ENCODE results near the gene FYN. TPM values are rescaled to one million over a fixed set of nuclear protein-coding genes. Genes with fewer than 3 reads are reported as not detected.
"Not testable (repeated sequence)": the region's sequence is repeated elsewhere in the genome, so short reads cannot be mapped to it uniquely, and the experiment has no call there.

The FYN gene
- total RNA-seq, 2 donors from 2014 or later, result 13.7 to 103 TPM

DNA sequence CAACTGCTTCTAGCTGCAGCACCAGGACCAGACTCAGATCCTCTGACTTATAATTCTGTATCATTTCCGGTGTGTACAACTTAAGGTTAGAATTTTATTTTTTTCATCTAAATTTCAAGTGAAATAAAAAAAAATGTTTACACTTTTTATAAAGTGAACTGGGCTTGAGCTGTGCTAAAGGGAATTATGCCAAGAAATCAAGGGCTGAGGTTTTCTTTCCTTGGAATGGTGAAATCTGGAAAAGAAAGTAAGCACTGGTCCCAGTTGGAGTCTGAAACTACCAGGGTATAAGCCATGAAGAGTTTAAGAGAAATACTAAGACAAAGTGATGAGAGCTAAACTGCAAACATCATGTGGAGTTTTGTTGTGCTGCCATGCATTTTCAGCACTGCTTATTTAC, 21.7 kb upstream of the FYN start:
- Histone ChIP-seq H3K4me1 (replicated peaks) (no peaks in the 10 kb centered on the region), H3K27ac (no peak overlapping the region), H3K27me3 (replicated peaks; ENCODE audit: insufficient read depth) (no peaks in the 10 kb centered on the region), H3K4me3 (no peak overlapping the region), H3K36me3 (no peaks in the 10 kb centered on the region), H3K9me3 (no peaks in the 10 kb centered on the region)
- TF ChIP-seq POLR2A (IDR thresholded peaks at IDR 0.05) (no peak), POLR2AphosphoS5 (IDR thresholded peaks at IDR 0.05) (no peak)
- TF ChIP-seq, protein P1, sequence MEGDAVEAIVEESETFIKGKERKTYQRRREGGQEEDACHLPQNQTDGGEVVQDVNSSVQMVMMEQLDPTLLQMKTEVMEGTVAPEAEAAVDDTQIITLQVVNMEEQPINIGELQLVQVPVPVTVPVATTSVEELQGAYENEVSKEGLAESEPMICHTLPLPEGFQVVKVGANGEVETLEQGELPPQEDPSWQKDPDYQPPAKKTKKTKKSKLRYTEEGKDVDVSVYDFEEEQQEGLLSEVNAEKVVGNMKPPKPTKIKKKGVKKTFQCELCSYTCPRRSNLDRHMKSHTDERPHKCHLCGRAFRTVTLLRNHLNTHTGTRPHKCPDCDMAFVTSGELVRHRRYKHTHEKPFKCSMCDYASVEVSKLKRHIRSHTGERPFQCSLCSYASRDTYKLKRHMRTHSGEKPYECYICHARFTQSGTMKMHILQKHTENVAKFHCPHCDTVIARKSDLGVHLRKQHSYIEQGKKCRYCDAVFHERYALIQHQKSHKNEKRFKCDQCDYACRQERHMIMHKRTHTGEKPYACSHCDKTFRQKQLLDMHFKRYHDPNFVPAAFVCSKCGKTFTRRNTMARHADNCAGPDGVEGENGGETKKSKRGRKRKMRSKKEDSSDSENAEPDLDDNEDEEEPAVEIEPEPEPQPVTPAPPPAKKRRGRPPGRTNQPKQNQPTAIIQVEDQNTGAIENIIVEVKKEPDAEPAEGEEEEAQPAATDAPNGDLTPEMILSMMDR (IDR thresholded peaks at IDR 0.05), result no peak
- DNase-seq (ENCODE audit: low spot score), result no peak
- WGBS, result 85% methylated on average over 1 of the region's 1 CpG
- intact Hi-C loops (cut with DNase I), result no loop called here

DNA sequence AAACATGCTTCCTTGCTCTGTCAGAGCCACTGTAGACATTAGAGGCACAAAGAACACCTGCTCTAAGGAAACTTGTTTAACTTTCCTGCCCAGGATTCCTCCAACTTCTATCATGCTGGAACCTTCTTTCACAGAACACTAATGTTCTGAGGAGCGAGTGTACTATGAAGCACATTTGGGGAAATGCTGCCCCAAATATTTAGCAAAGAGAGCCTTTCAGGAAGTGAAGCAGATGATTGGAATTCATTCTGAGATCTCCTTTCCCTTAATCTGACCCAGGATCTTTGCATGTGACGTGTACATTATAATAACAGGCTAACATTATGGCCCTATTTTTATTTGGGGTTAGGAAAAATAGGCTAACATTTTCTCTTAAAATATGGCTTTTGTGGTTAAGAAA, 21.0 kb upstream of the FYN start:
- 98% methylated on average over 2 of the region's 2 CpGs for WGBS
- Histone ChIP-seq H3K9me3 (no peaks in the 10 kb centered on the region), H3K27me3 (replicated peaks; ENCODE audit: insufficient read depth) (no peaks in the 10 kb centered on the region), H3K4me3 (no peak overlapping the region), H3K27ac (no peak overlapping the region), H3K36me3 (no peaks in the 10 kb centered on the region), H3K4me1 (replicated peaks) (no peaks in the 10 kb centered on the region)
- no peak for DNase-seq (ENCODE audit: low spot score)
- TF ChIP-seq POLR2AphosphoS5 (IDR thresholded peaks at IDR 0.05) (no peak), POLR2A (IDR thresholded peaks at IDR 0.05) (no peak)
- TF ChIP-seq, protein P1 (IDR thresholded peaks at IDR 0.05), result no peak
- intact Hi-C loops (cut with DNase I), result no loop called here

DNA sequence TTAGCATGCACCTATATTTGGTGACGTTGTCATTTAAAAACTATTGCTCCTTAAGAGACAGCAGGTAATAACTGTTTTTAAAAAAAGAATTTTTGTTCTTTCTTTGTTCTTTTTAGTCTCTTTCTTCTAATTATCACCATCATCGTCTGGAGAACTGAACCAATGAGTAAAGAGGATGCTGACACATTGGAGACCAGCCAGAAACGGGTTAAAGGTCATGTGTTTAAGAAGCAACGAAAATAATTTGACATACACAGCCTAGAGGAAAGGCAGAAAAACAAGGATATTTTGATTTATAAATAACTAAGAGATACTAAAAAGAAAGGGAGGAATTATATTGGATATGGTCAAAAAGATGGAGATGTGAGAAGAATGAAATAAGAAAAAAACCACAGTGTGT, 19.2 kb upstream of the FYN start:
- Histone ChIP-seq H3K36me3 (no peaks in the 10 kb centered on the region), H3K9me3 (no peaks in the 10 kb centered on the region), H3K27me3 (replicated peaks; ENCODE audit: insufficient read depth) (no peaks in the 10 kb centered on the region), H3K27ac (no peak overlapping the region), H3K4me3 (no peak overlapping the region), H3K4me1 (replicated peaks) (no peaks in the 10 kb centered on the region)
- WGBS, result 82% methylated on average over 4 of the region's 4 CpGs
- intact Hi-C loops (cut with DNase I), result no loop called here
- TF ChIP-seq, protein P1 (IDR thresholded peaks at IDR 0.05), result no peak
- TF ChIP-seq POLR2AphosphoS5 (IDR thresholded peaks at IDR 0.05) (no peak), POLR2A (IDR thresholded peaks at IDR 0.05) (no peak)
- no peak for DNase-seq (ENCODE audit: low spot score)

DNA sequence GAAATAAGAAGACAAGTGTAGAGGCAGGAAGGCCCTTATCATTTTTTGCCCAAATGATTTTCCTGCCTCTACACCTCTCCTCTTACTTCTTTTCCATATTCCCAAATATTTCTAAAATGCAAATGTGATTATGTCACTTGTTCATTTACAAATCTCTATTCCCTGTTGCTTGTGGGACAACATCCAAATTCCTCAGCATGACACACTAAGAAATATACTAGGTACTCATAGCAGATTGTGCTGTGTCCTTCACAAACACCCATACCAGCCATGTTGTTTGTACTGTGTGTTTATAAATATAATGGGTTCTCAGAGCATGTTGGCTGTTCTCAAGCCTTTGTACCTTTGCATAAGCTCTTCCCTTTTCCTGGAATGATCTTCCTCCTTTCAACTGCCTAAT, 17.7 kb upstream of the FYN start:
- no peaks in the 10 kb centered on the region for H3K9me3 ChIP-seq
- no peaks in the 10 kb centered on the region for H3K4me1 ChIP-seq (replicated peaks)
- no peak for TF ChIP-seq POLR2A (IDR thresholded peaks at IDR 0.05)
- TF ChIP-seq POLR2AphosphoS5 (IDR thresholded peaks at IDR 0.05), result no peak
- TF ChIP-seq, protein P1 (IDR thresholded peaks at IDR 0.05), result no peak
- no peaks in the 10 kb centered on the region for H3K36me3 ChIP-seq
- H3K4me3 ChIP-seq, result no peak overlapping the region
- H3K27ac ChIP-seq, result no peak overlapping the region
- no peak for DNase-seq (ENCODE audit: low spot score)
- intact Hi-C loops (cut with DNase I), result no loop called here
- no peaks in the 10 kb centered on the region for H3K27me3 ChIP-seq (replicated peaks; ENCODE audit: insufficient read depth)

DNA sequence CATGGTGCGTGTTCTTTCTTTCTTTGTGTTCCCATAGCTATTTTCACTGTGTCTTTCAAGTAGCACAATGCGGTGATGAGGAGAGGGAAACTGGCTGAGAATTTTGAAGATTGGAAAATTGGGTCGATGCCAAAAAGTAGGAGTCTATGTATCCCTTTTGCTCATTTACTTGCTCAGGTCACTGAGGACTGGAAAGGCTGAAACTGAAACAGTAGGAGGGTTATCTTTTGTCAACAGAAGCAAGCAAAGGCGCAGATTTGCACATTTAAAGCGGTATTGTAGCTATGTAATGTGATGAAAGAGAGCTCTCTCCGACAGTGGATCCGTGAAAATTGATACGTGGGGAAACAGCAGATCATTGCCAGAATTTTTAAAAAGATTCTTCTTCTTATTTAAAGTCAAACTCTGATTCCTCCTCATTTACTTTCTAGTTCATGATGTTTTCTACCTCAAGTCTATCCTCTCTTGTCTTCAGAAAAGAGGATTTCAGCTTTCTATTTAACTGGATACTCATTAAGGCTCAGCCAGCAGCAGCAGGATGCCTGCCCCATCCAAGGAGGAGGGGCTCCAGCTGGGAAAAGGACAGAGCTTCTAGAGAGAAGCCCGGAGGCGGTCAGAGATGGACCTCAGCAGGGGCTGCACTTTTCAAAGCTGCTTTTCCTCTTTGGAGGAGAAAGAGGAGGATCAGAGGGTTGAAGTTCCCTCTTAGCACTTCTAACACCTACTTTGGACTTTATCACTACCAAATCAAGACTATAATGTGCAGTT, 15.9 kb upstream of the FYN start:
- H3K36me3 ChIP-seq, result no peaks in the 10 kb centered on the region
- no peak overlapping the region for H3K4me3 ChIP-seq
- H3K27ac ChIP-seq, result no peak overlapping the region
- 27% methylated on average over 10 of the region's 10 CpGs for WGBS
- TF ChIP-seq, protein P1 (IDR thresholded peaks at IDR 0.05), result no peak
- TF ChIP-seq POLR2AphosphoS5 (IDR thresholded peaks at IDR 0.05), result no peak
- no peak for TF ChIP-seq POLR2A (IDR thresholded peaks at IDR 0.05)
- DNase-seq (ENCODE audit: low spot score), result no peak
- no peaks in the 10 kb centered on the region for H3K9me3 ChIP-seq
- H3K4me1 ChIP-seq (replicated peaks), result no peaks in the 10 kb centered on the region
- H3K27me3 ChIP-seq (replicated peaks; ENCODE audit: insufficient read depth), result no peaks in the 10 kb centered on the region
- intact Hi-C loops (cut with DNase I), result no loop called here

DNA sequence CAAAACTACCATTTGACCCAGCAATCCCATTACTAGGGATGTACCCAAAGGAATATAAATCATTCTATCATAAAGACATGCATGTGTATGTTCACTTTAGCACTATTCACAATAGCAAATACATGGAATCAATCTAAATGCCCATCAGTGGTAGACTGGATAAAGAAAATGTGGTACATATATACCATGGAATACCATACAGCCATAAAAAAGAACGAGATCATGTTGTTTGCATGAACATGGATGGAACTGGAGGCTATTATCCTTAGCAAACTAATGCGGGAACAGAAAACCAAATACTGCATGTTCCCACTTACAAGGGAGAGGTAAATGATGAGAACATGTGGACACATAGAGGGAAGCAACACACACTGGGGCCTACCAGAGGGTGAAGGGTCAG, 13.5 kb upstream of the FYN start:
- 94% methylated on average over 2 of the region's 2 CpGs for WGBS
- intact Hi-C loops (cut with DNase I), result not testable (repeated sequence)

More for the DNA sequence above, 13.5 kb upstream of the FYN start:
- DNase-seq (ENCODE audit: low spot score); H3K9me3 ChIP-seq; H3K27me3 ChIP-seq (replicated peaks; ENCODE audit: insufficient read depth); H3K27ac ChIP-seq; H3K36me3 ChIP-seq; H3K4me3 ChIP-seq; H3K4me1 ChIP-seq (replicated peaks): not testable (repeated sequence)
